ENCODE measurements around the gene TOP2B.

TOP2B gene

DNA sequence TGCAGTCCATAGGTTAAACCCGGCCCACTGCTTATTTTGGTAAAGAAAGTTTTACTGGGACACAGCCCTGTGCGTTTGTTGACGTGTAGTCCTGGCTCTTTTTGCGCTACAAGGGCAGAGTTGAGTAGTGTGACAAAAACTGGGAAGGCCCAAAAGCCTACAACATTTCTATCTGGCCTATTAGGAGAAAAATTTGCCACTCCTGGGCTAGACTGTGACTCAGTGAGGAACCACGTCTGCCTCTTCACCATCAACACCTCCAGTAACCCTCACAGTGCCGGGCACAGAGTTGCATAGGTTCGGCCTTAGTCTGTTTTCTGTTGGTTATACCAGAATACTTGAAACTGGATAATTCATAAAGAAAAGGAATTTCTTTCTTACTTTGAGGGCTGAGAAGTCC lies 110.3 kb downstream of the TOP2B start:
- H3K4me3 Mint-ChIP-seq, result no peak overlapping the region
- no peak overlapping the region for H3K27ac Mint-ChIP-seq
- TF ChIP-seq, protein P1, sequence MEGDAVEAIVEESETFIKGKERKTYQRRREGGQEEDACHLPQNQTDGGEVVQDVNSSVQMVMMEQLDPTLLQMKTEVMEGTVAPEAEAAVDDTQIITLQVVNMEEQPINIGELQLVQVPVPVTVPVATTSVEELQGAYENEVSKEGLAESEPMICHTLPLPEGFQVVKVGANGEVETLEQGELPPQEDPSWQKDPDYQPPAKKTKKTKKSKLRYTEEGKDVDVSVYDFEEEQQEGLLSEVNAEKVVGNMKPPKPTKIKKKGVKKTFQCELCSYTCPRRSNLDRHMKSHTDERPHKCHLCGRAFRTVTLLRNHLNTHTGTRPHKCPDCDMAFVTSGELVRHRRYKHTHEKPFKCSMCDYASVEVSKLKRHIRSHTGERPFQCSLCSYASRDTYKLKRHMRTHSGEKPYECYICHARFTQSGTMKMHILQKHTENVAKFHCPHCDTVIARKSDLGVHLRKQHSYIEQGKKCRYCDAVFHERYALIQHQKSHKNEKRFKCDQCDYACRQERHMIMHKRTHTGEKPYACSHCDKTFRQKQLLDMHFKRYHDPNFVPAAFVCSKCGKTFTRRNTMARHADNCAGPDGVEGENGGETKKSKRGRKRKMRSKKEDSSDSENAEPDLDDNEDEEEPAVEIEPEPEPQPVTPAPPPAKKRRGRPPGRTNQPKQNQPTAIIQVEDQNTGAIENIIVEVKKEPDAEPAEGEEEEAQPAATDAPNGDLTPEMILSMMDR (IDR thresholded peaks at IDR 0.05; ENCODE audit: unreplicated experiment in 3 of 3), result no peak
- H3K9me3 Mint-ChIP-seq, result no peaks in the 10 kb centered on the region
- peaks cover 46% of the 10 kb centered on the region for H3K36me3 Mint-ChIP-seq (ENCODE audit: low read depth)
- no peaks in the 10 kb centered on the region for H3K27me3 Mint-ChIP-seq (ENCODE audit: low read depth)
- peaks cover 32% of the 10 kb centered on the region for H3K4me1 Mint-ChIP-seq

DNA sequence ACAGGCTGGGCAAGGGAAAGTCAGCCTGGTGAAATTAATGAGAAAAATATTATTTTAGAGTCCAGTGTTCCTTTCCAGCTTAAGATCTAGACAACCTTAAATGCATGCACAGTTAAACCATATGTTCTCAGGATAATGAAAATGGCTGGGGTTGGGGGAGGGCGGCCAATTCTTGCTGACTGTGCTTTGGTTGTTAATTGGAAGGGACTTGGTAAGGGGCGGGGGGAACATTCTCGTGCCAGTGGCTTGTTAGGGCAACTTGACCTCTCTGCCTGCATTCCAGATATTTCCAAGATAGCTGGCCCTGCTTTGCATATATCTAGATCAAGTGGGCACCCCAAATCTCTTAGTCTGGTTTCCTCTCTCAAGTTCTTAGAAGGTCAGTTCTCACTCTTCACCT lies 112.5 kb downstream of the TOP2B start:
- Mint-ChIP-seq H3K4me1 (peaks cover 40% of the 10 kb centered on the region), H3K4me3 (no peak overlapping the region), H3K36me3 (ENCODE audit: low read depth) (peaks cover 52% of the 10 kb centered on the region), H3K9me3 (no peaks in the 10 kb centered on the region), H3K27me3 (ENCODE audit: low read depth) (no peaks in the 10 kb centered on the region), H3K27ac (no peak overlapping the region)
- TF ChIP-seq, protein P1 (IDR thresholded peaks at IDR 0.05; ENCODE audit: unreplicated experiment in 3 of 3), result no peak

DNA sequence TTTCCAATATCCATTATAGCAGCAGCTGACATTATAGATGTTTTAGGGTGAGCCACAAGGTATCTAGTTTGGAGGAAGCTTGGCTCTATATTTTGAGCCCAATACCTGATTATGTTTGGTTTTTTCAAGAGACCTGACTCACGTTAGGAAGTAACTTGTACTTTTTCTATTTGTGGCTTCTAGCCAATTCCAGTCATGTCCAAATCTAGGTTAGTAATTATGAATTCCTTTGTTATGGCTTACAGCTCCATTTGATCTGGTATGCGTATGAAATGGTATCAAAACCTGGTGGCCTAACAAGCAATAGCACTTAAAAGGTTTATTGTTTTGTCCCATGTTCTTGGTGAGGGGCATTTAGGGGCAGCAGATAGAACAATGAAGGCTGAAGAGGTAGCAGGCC lies 115.9 kb downstream of the TOP2B start:
- Mint-ChIP-seq H3K4me3 (no peak overlapping the region), H3K27me3 (ENCODE audit: low read depth) (no peaks in the 10 kb centered on the region), H3K36me3 (ENCODE audit: low read depth) (peaks cover 48% of the 10 kb centered on the region), H3K4me1 (peaks cover 24% of the 10 kb centered on the region), H3K27ac (no peak overlapping the region), H3K9me3 (no peaks in the 10 kb centered on the region)
- TF ChIP-seq, protein P1 (IDR thresholded peaks at IDR 0.05; ENCODE audit: unreplicated experiment in 3 of 3), result no peak

DNA sequence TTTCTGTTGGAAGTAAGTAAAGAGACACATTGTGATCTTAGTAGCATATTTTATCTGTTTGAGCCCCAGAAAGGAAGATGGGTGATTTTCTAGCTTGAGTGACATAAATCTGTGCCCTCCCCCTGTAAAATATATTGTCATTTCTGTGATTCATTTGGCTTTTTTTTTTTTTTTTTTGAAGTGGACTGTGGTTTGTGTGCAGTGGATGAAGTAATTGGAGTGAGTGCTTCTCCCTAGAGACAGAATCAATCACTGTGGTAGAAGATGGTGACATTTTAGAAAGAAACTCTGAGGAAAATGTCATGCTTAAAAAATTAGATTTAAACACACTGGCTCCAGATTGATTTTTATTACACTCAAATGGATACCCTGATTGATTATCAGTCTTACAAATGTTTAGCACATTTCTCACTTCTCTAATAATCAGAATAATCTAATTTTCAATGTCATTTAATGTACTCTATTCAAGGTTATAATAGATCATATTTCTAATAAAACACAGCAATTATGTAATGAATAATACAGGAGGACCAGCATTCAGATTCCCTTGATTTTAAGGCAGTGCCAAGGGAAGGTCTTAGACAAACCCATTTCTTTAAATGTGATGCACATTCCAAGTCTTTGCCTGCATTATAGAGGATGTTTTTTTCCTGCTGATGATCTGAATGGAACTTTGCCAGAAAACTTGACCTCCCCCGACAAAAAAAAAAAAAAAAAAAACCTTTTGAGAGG lies 116.6 kb downstream of the TOP2B start:
- no peak overlapping the region for H3K4me3 Mint-ChIP-seq
- H3K27me3 Mint-ChIP-seq (ENCODE audit: low read depth), result no peaks in the 10 kb centered on the region
- no peaks in the 10 kb centered on the region for H3K9me3 Mint-ChIP-seq
- TF ChIP-seq, protein P1 (IDR thresholded peaks at IDR 0.05; ENCODE audit: unreplicated experiment in 3 of 3), result no peak
- H3K4me1 Mint-ChIP-seq, result peaks cover 18% of the 10 kb centered on the region
- peaks cover 47% of the 10 kb centered on the region for H3K36me3 Mint-ChIP-seq (ENCODE audit: low read depth)
- H3K27ac Mint-ChIP-seq, result peak overlapping the region in 2 of 3 experiments; percentile 0 to 4
